Body of pancreas (tissue), 4 donors: ENCODE data around the gene ZNF425. TPM values are rescaled to one million over a fixed set of nuclear protein-coding genes. Genes with fewer than 3 reads are reported as not detected.

ENCODE experiments used
- ATAC-seq: fragments of 150-250 bp; one replicate; pipeline ENCODE4 v1.9.1; 2016
- DNase-seq, 4 donors: peaks; one replicate each; pipeline ENCODE4 v3.0.0-alpha.2; 2019
- H3K27ac ChIP-seq, 4 donors: fragments of 200-600 bp; sonication (generic); 1 replicate in 3 of 4; 2 replicates in 1 of 4; pipeline versions ENCODE4 v1.5.1 to v1.6.1; 2016 to 2019; ENCODE audit warnings: mild to moderate bottlenecking in 1 of 4, mixed read lengths in 1 of 4, moderate library complexity in 1 of 4
- H3K27me3 ChIP-seq, 2 donors: fragments of 200-600 bp; sonication (generic); one replicate each; pipeline ENCODE4 v1.6.0; 2016; ENCODE audit warnings: mild to moderate bottlenecking in 1 of 2
- H3K36me3 ChIP-seq, 2 donors: fragments of 200-600 bp; sonication (generic); replicated peaks in 1 of 2; 2 replicates each; pipeline ENCODE4 v1.5.1; 2016; ENCODE audit warnings: low read depth in 2 of 2; ENCODE audit not compliant: insufficient read depth in 1 of 2
- H3K4me1 ChIP-seq: fragments of 200-600 bp; sonication (generic); one replicate; pipeline ENCODE4 v1.6.0; 2016
- H3K4me3 ChIP-seq, 2 donors: fragments of 200-600 bp; sonication (generic); 1 replicate in 1 of 2; 2 replicates in 1 of 2; pipeline ENCODE4 v1.5.1; 2016 to 2019
- H3K9me3 ChIP-seq, 3 donors: fragments of 200-600 bp; sonication (generic); 1 replicate in 2 of 3; 2 replicates in 1 of 3; pipeline ENCODE4 v1.5.1; 2016
- POLR2A ChIP-seq, 3 donors: fragments of 450-650 bp; IDR thresholded peaks; one replicate each; pipeline ENCODE4 v1.6.1; 2016; ENCODE audit warnings: antibody characterized with exemption in 3 of 3, mild to moderate bottlenecking in 2 of 3
- WGBS, 2 donors: methylation state at CpG; one replicate each; pipeline ENCODE4 v1.1.5; 2017; 5-methylcytosine and 5-hydroxymethylcytosine counted together
- intact Hi-C: fragments of 100-400 bp; cut with DNase I; formaldehyde crosslinking; loops from one replicate; pipeline ENCODE4 v1.15.1; 2023
- total RNA-seq, 2 donors: library from RNA; depleted of rRNA; stranded (reverse); fragments of >200 nt; gene quantifications; one replicate each; pipeline ENCODE4 v1.1.0, GENCODE V29; 2016
- TF ChIP-seq, protein P1 (sequence below), 7 experiments: fragments of 450-650 bp in 4 of 7; fragments of 200-600 bp in 3 of 7; sonication (generic) in 3 of 7; IDR thresholded peaks; one replicate each; pipeline ENCODE4 v1.5.1; 2016 to 2019; ENCODE audit warnings: antibody characterized with exemption in 7 of 7

Gene ZNF425
- total RNA-seq, 2 donors from 2014 or later: 0.33 to 1.6 TPM

DNA sequence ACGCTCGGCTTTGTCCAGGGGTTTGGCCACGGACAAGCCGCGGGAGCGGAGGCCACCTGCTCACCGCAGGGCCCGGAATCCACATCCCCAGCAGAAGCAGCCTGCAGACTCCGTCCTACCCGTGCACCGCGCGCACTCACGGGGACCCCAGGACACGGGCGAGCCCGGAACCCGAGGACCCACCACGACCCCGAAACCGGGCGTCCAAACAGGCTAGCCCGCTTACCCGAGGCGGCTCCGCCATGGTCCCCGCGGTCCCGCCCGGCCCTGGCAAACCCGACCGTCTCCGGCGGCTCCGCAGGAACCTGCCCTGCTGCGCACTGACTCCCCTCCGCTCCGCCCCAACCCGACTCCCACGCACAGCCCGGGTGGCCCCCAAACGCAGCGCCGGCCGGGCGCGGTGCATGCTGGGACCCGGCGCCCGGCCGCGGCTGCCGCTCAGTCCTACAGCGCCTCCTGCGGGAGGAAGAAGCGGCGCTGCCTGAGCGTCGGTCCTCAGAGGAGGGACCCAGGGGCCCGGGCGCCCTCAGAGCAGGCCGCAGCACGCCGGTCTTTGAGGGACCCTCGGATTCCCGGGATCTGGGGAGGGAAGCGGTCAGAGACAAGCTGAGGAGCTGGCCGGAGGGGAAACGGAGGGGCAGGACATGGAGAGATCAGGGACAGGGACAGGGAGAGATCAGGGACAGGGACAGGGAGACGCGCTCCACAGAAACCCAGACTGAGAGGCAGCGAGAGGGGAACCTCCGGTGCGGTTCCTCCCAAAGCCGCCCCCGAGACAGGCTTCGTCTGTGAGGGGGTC lies 35.5 kb downstream of the ZNF425 start, which contains the start of gene ZNF786:
ZNF786 (minus strand) TSS at position 322 of the 799 bp plus-strand sequence; CDS start at position 244, 78 bp downstream.
- 0 to 2% methylated on average over 13 to 67 of the region's 77 CpGs for WGBS, 2 donors
- no peaks in the 10 kb centered on the region for H3K9me3 ChIP-seq
- intact Hi-C loops: no loop called here
- H3K27me3 ChIP-seq: no peaks in the 10 kb centered on the region
- TF ChIP-seq, protein P1, sequence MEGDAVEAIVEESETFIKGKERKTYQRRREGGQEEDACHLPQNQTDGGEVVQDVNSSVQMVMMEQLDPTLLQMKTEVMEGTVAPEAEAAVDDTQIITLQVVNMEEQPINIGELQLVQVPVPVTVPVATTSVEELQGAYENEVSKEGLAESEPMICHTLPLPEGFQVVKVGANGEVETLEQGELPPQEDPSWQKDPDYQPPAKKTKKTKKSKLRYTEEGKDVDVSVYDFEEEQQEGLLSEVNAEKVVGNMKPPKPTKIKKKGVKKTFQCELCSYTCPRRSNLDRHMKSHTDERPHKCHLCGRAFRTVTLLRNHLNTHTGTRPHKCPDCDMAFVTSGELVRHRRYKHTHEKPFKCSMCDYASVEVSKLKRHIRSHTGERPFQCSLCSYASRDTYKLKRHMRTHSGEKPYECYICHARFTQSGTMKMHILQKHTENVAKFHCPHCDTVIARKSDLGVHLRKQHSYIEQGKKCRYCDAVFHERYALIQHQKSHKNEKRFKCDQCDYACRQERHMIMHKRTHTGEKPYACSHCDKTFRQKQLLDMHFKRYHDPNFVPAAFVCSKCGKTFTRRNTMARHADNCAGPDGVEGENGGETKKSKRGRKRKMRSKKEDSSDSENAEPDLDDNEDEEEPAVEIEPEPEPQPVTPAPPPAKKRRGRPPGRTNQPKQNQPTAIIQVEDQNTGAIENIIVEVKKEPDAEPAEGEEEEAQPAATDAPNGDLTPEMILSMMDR (IDR thresholded peaks at IDR 0.05): peak; percentile 87 to 98 (median 95)
- TF ChIP-seq POLR2A (IDR thresholded peaks at IDR 0.05): peak; percentile 78 to 95 (median 93)
- peak within 1 kb of the TSS; percentile 48 to 67 for H3K4me3 ChIP-seq
- peak; percentile 83 to 87 (median 85) for DNase-seq
- H3K27ac ChIP-seq: peak within 1 kb of the TSS; percentile 92 to 98 (median 94)
- ATAC-seq: peak; percentile 94
- no peaks in the 10 kb centered on the region for H3K36me3 ChIP-seq
- peaks cover 12% of the 10 kb centered on the region for H3K4me1 ChIP-seq

DNA sequence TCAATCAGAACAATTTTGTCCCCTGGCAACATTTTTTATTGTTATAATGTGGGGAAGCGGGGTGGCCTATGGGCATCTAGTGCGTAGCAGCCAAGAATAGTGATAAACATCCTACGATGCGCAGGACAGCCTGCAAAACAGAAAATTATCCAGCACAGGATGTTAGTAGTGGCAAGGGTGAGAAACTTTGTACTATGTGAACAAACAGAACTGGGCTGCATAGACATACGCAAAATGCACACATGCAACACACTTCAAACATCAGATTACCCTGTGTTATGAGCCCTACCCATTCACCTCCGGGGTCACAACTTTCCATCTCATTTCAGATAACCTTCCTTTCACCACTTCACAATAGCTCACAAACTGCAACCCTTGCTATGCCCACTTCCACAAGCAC lies 38.7 kb downstream of the ZNF425 start:
- H3K4me1 ChIP-seq: peaks cover 12% of the 10 kb centered on the region
- H3K9me3 ChIP-seq: no peaks in the 10 kb centered on the region
- H3K4me3 ChIP-seq: no peak overlapping the region
- 92 to 93% methylated on average over 6 of the region's 6 CpGs for WGBS, 2 donors
- H3K36me3 ChIP-seq: no peaks in the 10 kb centered on the region
- H3K27ac ChIP-seq: no peak overlapping the region
- no peaks in the 10 kb centered on the region for H3K27me3 ChIP-seq
- intact Hi-C loops: no loop called here
- ATAC-seq (no peak), DNase-seq (no peak)
- TF ChIP-seq POLR2A (IDR thresholded peaks at IDR 0.05): no peak
- TF ChIP-seq, protein P1 (IDR thresholded peaks at IDR 0.05): no peak

DNA sequence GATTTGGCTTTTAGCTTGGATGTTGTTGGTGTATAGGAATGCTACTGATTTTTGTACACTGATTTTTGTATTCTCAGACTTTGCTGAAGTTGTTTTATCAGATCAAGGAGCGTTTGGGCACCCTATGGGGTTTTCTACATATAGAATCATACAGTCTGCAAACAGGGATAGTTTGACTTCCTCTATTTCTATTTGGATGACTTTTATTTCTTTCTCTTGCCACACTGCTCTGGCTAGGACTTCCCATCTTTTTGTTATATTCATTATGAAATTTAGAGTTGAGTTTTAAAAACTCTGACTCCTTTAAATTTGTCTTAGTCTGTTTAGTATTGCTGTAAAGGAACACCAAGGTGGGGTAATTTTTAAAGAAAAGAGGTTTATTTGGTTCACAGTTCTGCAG lies 40.3 kb downstream of the ZNF425 start:
- Histone ChIP-seq H3K4me3 (no peak overlapping the region), H3K4me1 (peaks cover 8% of the 10 kb centered on the region), H3K9me3 (no peaks in the 10 kb centered on the region), H3K27me3 (no peaks in the 10 kb centered on the region), H3K36me3 (no peaks in the 10 kb centered on the region), H3K27ac (no peak overlapping the region)
- DNase-seq: no peak
- intact Hi-C loops: no loop called here
- WGBS, 2 donors: 76 to 82% methylated on average over 1 of the region's 1 CpG
- ATAC-seq: no peak
- TF ChIP-seq, protein P1 (IDR thresholded peaks at IDR 0.05): no peak
- TF ChIP-seq POLR2A (IDR thresholded peaks at IDR 0.05): no peak

DNA sequence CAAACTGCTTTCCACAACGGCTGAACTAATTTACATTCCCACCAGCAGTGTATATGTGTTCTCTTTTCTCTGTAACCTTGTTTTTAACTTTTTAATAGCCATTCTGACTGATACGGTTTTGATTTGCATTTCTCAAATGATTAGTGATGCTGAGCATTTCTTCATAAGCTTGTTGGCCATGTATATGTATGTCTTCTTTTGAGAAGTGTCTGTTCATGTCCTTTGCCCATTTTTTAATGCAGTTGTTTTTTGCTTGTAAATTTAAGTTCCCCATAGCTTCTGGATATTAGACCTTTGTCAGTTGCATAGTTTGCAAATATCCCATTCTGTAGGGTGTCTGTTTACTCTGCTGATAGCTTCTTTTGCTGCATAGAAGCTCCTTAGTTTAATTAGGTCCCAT lies 41.7 kb downstream of the ZNF425 start:
- DNase-seq: no peak
- H3K4me3 ChIP-seq: no peak overlapping the region
- ATAC-seq: no peak
- intact Hi-C loops: no loop called here
- H3K36me3 ChIP-seq: no peaks in the 10 kb centered on the region
- TF ChIP-seq, protein P1 (IDR thresholded peaks at IDR 0.05): no peak
- no peak for TF ChIP-seq POLR2A (IDR thresholded peaks at IDR 0.05)
- peaks cover 2% of the 10 kb centered on the region for H3K4me1 ChIP-seq
- no peaks in the 10 kb centered on the region for H3K9me3 ChIP-seq
- no peaks in the 10 kb centered on the region for H3K27me3 ChIP-seq
- WGBS, 2 donors: 95 to 96% methylated on average over 2 of the region's 2 CpGs
- H3K27ac ChIP-seq: no peak overlapping the region
